GM20000 (cell line): ENCODE results near the gene HSF5.

Experiments used
- DNase-seq: peaks from one replicate; pipeline ENCODE4 v3.0.0; 2012; ENCODE audit warnings: low spot score
- TF ChIP-seq, protein P1 (sequence below): IDR thresholded peaks from 2 replicates; pipeline ENCODE4 v1.5.1; 2012; ENCODE audit warnings: mild to moderate bottlenecking, control low read depth; ENCODE audit errors: extremely low read depth, missing control alignments

The HSF5 gene

DNA sequence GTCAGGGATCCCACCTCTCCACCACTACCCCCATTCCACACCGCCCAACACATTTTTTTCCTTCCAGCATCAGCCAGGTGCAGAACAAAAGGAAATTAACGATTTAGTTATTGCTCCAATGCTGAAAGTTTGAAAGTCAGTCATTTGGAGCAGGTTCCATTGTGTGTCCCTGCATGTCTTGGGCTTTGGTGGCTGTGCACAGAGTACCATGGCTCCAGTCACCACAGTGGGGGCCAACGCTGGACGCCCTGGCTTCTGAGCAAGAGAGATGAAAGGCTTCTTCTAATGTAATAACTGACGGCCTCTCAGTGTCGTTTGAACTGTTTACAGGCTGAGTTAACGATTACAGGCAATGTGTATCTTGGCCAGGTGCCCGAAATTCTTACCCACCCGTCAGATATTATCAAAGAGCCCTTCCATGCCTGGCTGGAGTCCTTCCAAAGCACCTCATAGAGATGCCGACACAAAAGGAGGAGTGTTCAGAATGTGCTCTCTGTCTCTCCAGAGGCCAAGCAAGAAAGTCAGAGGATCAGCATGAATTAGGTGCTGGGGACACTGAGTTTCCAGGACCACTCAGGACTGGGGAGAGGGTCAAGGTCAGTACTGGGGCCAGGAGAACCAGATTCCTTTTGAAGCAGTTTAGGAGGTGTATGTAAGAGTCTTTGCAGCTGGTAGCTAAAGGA is 96.8 kb downstream of the HSF5 start:
- TF ChIP-seq, protein P1, sequence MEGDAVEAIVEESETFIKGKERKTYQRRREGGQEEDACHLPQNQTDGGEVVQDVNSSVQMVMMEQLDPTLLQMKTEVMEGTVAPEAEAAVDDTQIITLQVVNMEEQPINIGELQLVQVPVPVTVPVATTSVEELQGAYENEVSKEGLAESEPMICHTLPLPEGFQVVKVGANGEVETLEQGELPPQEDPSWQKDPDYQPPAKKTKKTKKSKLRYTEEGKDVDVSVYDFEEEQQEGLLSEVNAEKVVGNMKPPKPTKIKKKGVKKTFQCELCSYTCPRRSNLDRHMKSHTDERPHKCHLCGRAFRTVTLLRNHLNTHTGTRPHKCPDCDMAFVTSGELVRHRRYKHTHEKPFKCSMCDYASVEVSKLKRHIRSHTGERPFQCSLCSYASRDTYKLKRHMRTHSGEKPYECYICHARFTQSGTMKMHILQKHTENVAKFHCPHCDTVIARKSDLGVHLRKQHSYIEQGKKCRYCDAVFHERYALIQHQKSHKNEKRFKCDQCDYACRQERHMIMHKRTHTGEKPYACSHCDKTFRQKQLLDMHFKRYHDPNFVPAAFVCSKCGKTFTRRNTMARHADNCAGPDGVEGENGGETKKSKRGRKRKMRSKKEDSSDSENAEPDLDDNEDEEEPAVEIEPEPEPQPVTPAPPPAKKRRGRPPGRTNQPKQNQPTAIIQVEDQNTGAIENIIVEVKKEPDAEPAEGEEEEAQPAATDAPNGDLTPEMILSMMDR = no peak
- DNase-seq = no peak

DNA sequence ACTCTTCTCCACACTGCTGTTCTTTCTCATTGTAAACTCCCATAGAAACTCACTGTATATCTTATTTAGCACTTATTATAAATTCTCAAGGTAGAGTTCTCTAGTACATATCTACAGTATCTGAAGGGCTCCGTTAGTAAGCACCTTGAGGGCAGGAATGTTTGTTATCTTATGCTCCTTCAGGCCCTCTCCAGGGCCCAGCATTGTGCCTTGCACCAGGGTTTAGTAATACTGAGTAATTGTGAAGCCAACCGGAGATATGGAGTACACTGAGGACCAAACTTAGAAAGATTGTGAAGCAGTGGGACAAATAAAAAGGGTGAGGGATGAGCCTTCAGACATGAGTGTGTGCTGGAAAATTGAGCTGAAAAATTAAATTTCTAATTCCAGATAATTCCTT is 97.3 kb downstream of the HSF5 start:
- TF ChIP-seq, protein P1 = no peak
- DNase-seq = no peak

DNA sequence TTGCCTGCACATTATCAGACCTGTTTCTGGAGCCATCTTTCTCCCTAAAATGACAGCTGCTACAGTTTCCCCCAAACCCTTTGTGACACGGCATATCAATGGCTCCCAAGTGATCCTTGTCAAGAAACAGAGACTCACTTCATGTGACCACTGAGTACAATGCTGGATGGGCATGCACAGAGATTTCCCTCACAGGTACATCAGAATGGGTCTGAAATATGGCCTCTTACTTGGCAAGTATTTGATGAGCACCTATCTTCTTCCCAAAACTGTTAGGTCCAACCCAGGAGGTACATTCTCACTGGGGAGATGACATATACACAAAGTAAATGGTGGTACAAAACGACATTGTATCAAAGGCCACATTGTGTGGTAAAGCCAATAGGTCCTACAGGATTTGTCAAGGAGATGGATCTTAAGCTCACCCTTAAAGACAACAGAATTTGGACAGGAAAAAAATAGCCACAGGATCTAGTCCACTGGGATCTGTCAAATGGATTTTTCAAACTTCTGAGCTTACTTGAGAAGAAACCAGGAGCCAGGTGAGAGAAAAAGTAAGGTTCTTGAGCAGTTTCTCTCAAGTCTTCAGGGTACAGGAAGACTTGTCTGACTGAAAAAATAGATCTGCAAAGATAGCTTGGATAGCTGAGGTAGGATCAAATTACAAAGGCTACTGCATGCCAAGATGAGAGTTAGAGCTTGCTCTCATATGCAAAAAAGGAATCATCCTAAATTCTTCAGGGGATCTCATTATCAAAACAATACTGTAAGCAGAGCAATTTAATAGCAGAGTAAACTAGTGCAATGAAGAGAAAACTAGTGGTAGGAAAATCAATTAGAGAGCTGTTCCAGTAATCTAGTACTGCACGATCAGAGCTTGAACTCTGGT is 99.7 kb downstream of the HSF5 start:
- TF ChIP-seq, protein P1 = no peak
- DNase-seq = no peak

DNA sequence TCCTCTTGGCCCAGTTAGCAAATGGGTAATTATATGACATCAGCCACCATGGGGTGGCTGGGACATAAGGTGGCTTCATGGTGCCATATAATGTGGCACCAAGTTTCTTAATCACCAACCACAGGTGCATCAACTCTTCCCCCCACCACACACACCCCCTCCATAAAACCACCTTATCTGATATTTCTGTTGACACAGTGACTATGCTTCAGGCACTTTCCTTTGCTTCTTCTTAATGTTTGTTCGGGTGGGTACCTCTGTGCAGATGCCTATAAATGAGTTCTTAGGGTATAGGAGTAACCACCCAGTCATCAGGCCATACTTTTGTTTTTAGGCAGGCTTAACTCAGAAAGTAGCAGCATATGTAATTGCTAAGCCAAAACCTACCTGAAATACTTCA is 100.4 kb downstream of the HSF5 start:
- DNase-seq = no peak

DNA sequence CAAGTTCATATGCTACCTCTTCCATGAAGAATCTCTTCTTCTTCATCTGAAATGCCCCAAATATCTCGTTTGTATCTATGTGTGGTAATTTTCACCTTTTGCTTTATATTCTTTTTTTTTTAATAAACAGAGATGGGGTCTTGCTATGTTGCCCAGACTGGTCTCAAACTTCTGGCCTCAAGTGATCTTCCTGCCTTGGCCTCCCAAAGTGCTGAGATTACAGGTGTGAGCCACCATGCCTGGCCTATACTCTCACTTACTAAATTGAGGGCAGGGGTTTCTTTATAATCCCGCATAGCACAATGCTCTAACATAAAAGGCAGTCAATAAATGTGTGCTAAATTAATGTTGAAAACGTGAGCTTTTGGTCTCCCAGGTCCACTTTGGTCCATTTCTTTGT is 101.5 kb downstream of the HSF5 start:
- TF ChIP-seq, protein P1 = no peak
- DNase-seq = no peak

More for the DNA sequence above, 100.4 kb downstream of the HSF5 start:
- TF ChIP-seq, protein P1 = no peak

DNA sequence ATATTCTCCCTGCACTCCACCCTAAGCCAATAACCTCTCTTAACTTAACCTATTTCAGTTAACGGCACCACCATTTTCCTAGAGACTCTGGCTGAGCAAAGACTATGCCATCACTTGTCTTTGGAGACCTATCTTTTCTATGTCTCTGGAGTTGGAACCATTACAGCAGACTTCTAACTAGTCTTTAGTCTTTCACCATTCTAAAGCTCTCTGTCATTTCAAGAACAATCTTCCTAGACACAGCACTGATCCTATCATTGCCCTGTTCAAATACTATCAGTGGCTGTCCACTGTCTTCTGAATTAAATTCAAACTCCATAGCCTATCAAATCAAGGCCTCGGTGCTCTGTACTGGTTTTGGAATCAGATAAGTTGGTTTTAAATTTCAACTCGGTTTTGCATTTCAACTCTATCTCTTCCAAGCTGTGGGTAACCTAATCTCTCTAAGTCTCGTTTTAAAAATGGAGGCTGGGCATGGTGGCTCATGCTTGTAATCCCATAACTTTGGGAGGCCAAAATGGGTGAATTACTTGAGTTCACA is 102.8 kb downstream of the HSF5 start:
- DNase-seq = no peak
- TF ChIP-seq, protein P1 = no peak

DNA sequence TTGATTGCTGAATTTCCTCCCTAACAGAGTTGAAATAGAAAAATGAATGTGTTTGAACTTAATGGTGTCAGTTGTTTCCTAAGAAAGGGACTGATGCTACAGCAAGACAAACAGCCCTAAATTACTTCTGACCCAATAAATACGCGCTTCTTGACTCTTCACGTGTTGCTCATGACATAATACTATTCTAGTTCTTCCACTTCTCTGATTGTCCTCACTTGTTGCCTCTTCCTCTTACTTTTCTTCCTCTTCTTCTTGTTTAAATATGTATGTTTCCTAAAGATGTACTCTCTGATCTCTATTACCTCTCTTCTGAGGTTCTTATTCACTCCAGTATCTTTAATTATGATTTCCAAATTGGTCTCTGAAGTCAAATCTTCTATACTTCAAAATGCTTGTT is 103.3 kb downstream of the HSF5 start:
- TF ChIP-seq, protein P1 = no peak
- DNase-seq = no peak
